Mesenchymal stem cell (in vitro differentiated cells and primary cell): ENCODE measurements around the gene ARMC9.
"Not testable (repeated sequence)": the region's sequence is repeated elsewhere in the genome, so short reads cannot be mapped to it uniquely, and the experiment has no call there.

Experiments
- DNase-seq: peaks from one replicate; pipeline ENCODE4 v3.0.0-alpha.2; 2013
- H2AFZ ChIP-seq: one replicate; pipeline ENCODE4 v1.6.1; 2013; ENCODE audit warnings: low read depth, mild to moderate bottlenecking, control low read depth, inconsistent platforms, low read length, moderate library complexity
- H2AK5ac ChIP-seq: 2 replicates; pipeline ENCODE4 v1.6.1; 2013; ENCODE audit warnings: low read length, moderate library complexity, mild to moderate bottlenecking, inconsistent platforms; ENCODE audit not compliant: severe bottlenecking
- H2BK120ac ChIP-seq: one replicate; pipeline ENCODE4 v1.6.1; 2013; ENCODE audit warnings: low read depth, mild to moderate bottlenecking, inconsistent platforms, low read length, moderate library complexity
- H2BK12ac ChIP-seq, 2 experiments: one replicate each; pipeline ENCODE4 v1.6.1; 2013; ENCODE audit warnings: inconsistent platforms in 2 of 2, low read length in 2 of 2, mild to moderate bottlenecking in 2 of 2, moderate library complexity in 2 of 2, control low read depth in 1 of 2
- H2BK15ac ChIP-seq: one replicate; pipeline ENCODE4 v1.6.1; 2013; ENCODE audit warnings: mild to moderate bottlenecking, low read depth, inconsistent platforms; ENCODE audit not compliant: poor library complexity, severe bottlenecking
- H2BK5ac ChIP-seq: 2 replicates; pipeline ENCODE4 v1.6.1; 2013; ENCODE audit warnings: low read depth, mild to moderate bottlenecking, low read length, control low read depth, inconsistent platforms; ENCODE audit not compliant: poor library complexity, severe bottlenecking
- H3K14ac ChIP-seq, 2 experiments: one replicate each; pipeline ENCODE4 v1.6.1; 2013; ENCODE audit warnings: inconsistent platforms in 2 of 2, low read length in 2 of 2, control low read depth in 1 of 2, mild to moderate bottlenecking in 1 of 2, moderate library complexity in 1 of 2
- H3K18ac ChIP-seq, 2 experiments: one replicate each; pipeline ENCODE4 v1.6.1; 2013; ENCODE audit warnings: inconsistent platforms in 2 of 2, low read length in 2 of 2, control low read depth in 1 of 2, low read depth in 1 of 2, mild to moderate bottlenecking in 1 of 2
- H3K23ac ChIP-seq, 2 experiments: one replicate each; pipeline ENCODE4 v1.6.1; 2013; ENCODE audit warnings: inconsistent platforms in 2 of 2, low read length in 2 of 2, mild to moderate bottlenecking in 2 of 2, moderate library complexity in 2 of 2, control low read depth in 1 of 2
- H3K27ac ChIP-seq: 2 replicates; pipeline ENCODE4 v1.5.1; 2013; ENCODE audit warnings: mild to moderate bottlenecking, moderate library complexity, low read length, control low read depth, inconsistent platforms; ENCODE audit not compliant: poor library complexity, severe bottlenecking
- H3K27me3 ChIP-seq, 2 experiments: 2 replicates each; pipeline versions ENCODE4 v1.6.1 to v1.7.0; 2013; ENCODE audit warnings: low read length in 2 of 2, mild to moderate bottlenecking in 2 of 2, moderate library complexity in 2 of 2, control low read depth in 1 of 2, inconsistent platforms in 1 of 2; ENCODE audit not compliant: control insufficient read depth in 1 of 2, insufficient read depth in 1 of 2
- H3K36me3 ChIP-seq, 2 experiments: 2 replicates each; pipeline versions ENCODE4 v1.6.1 to v1.7.0; 2013; ENCODE audit warnings: low read length in 2 of 2, control low read depth in 1 of 2, inconsistent platforms in 1 of 2, low read depth in 1 of 2, mild to moderate bottlenecking in 1 of 2; ENCODE audit not compliant: insufficient read depth in 2 of 2, control insufficient read depth in 1 of 2
- H3K4ac ChIP-seq, 2 experiments: one replicate each; pipeline ENCODE4 v1.6.1; 2013; ENCODE audit warnings: inconsistent platforms in 2 of 2, low read length in 2 of 2, mild to moderate bottlenecking in 2 of 2, moderate library complexity in 2 of 2, control low read depth in 1 of 2, low read depth in 1 of 2
- H3K4me1 ChIP-seq: 2 replicates; pipeline ENCODE4 v1.6.1; 2013; ENCODE audit warnings: low read depth, low read length, control low read depth; ENCODE audit not compliant: control insufficient read depth, insufficient read depth
- H3K4me2 ChIP-seq: 2 replicates; pipeline ENCODE4 v1.6.1; 2013; ENCODE audit warnings: low read length, mild to moderate bottlenecking, inconsistent platforms; ENCODE audit not compliant: poor library complexity, severe bottlenecking
- H3K4me3 ChIP-seq, 2 experiments: 2 replicates each; pipeline versions ENCODE4 v1.5.1 to v1.7.0; 2013; ENCODE audit warnings: low read length in 2 of 2, mild to moderate bottlenecking in 2 of 2, control low read depth in 1 of 2, low read depth in 1 of 2; ENCODE audit not compliant: insufficient read depth in 1 of 2
- H3K79me1 ChIP-seq: replicated peaks from 2 replicates; pipeline ENCODE4 v1.6.1; 2013; ENCODE audit warnings: mild to moderate bottlenecking, control low read depth, low read length, inconsistent platforms; ENCODE audit not compliant: poor library complexity, severe bottlenecking
- H3K9ac ChIP-seq: 2 replicates; pipeline ENCODE4 v1.7.0; 2013; ENCODE audit warnings: mild to moderate bottlenecking, low read length, moderate library complexity
- H3K9me3 ChIP-seq: 2 replicates; pipeline ENCODE4 v1.7.0; 2013; ENCODE audit warnings: mild to moderate bottlenecking, low read length; ENCODE audit not compliant: control insufficient read depth
- H4K8ac ChIP-seq: one replicate; pipeline ENCODE4 v1.6.1; 2013; ENCODE audit warnings: inconsistent platforms, mild to moderate bottlenecking, low read length, moderate library complexity
- H4K91ac ChIP-seq: one replicate; pipeline ENCODE4 v1.6.1; 2013; ENCODE audit warnings: mild to moderate bottlenecking, low read length, inconsistent platforms
- WGBS: methylation state at CpG from one replicate; pipeline ENCODE4 v1.1.7; 2013; ENCODE audit warnings: mixed read lengths; 5-methylcytosine and 5-hydroxymethylcytosine counted together

The ARMC9 gene

DNA sequence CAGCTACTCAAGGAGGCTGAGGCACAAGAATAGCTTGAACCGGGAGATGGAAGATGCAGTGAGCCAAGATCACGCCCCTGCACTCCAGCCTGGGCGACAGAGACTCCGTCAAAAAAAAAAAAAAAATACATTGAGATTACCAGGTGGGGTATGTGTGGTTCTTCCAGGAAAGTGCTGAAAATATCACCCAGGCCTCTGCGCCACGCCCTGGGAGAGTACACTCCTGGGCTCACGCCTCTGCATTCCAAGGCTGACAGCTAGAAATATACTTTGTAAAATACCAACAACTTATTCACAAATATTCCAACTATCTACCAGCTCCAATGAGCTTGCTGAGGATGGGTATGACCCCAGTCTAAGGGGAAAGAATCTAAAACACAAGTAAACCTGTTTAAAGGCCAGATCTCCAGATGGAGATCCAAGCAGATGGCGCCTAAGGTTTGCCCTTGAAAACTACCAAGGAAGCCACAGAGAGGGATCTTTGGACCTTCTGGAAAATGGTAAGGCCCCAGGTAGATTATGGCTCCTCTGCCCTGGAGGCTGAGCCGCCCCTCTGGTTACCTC lies 175.4 kb downstream of the ARMC9 start:
- Histone ChIP-seq H3K27ac (no peak overlapping the region), H3K4ac (no peak overlapping the region), H3K79me1 (no peaks in the 10 kb centered on the region), H3K18ac (no peak overlapping the region), H3K36me3 (peaks cover 24 to 31% of the 10 kb centered on the region in 2 experiments), H2AFZ (no peak overlapping the region), H2BK15ac (no peak overlapping the region), H2AK5ac (no peak overlapping the region), H2BK12ac (no peak overlapping the region), H3K4me3 (no peak overlapping the region), H3K14ac (no peak overlapping the region), H3K9me3 (no peaks in the 10 kb centered on the region), H3K23ac (no peak overlapping the region), H3K4me1 (peaks cover 14% of the 10 kb centered on the region), H3K4me2 (no peak overlapping the region), H2BK5ac (no peak overlapping the region), H4K91ac (no peak overlapping the region), H2BK120ac (no peak overlapping the region), H4K8ac (no peak overlapping the region), H3K27me3 (peaks cover 0 to 2% of the 10 kb centered on the region in 2 experiments), H3K9ac (no peak overlapping the region)
- DNase-seq = no peak
- 98% methylated on average over 7 of the region's 9 CpGs for WGBS

GRCh38 chr2:231374771-231375170 lies 176.3 kb downstream of the ARMC9 start:
- 97% methylated on average over 2 of the region's 2 CpGs for WGBS
- H3K4me3 ChIP-seq = no peak overlapping the region

DNA sequence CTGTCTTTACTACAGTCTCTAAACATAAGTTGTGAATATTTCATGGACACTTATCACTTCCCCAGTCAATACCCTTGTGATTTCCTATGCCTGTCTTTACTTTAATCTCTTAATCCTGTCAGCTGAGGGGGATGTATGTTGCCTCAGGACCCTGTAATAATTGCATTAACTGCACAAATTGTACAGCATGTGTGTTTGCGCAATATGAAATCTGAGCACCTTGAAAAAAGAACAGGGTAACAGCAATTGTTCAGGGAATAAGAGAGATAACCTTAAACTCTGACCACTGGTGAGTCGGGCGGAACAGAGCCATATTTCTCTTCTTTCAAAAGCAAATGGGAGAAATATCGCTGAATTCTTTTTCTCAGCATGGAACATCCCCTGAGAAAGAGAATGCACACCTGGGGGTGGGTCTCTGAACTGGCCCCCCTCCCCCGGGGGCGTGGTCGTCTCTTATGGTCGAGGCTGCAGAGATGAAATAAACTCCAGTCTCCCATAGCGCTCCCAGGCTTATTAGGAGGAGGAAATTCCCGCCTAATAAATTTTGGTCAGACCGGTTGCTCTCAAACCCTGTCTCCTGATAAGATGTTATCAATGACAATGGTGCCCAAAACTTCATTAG lies 177.7 kb downstream of the ARMC9 start:
- H3K23ac ChIP-seq, H3K9me3 ChIP-seq, H4K8ac ChIP-seq, H2BK12ac ChIP-seq, H3K27me3 ChIP-seq, H3K4me3 ChIP-seq, H3K9ac ChIP-seq, H3K79me1 ChIP-seq, H3K4me1 ChIP-seq, H2BK120ac ChIP-seq, H2AFZ ChIP-seq, H3K18ac ChIP-seq, H2BK15ac ChIP-seq, H4K91ac ChIP-seq, H3K14ac ChIP-seq, H2AK5ac ChIP-seq, DNase-seq, H3K4ac ChIP-seq, H2BK5ac ChIP-seq, H3K27ac ChIP-seq, H3K4me2 ChIP-seq: not testable (repeated sequence)
- H3K36me3 ChIP-seq = peaks cover 16 to 18% of the 10 kb centered on the region in 2 experiments
- WGBS = 38% methylated on average over 7 of the region's 11 CpGs

More at GRCh38 chr2:231374771-231375170, 176.3 kb downstream of the ARMC9 start:
- Histone ChIP-seq H3K9ac (no peak overlapping the region), H4K91ac (no peak overlapping the region), H3K9me3 (no peaks in the 10 kb centered on the region), H2AK5ac (no peak overlapping the region), H2AFZ (no peak overlapping the region), H3K18ac (no peak overlapping the region), H3K4ac (no peak overlapping the region), H2BK12ac (no peak overlapping the region), H2BK15ac (no peak overlapping the region), H3K27me3 (peaks cover 0 to 2% of the 10 kb centered on the region in 2 experiments), H3K23ac (no peak overlapping the region), H3K27ac (no peak overlapping the region), H3K4me1 (peaks cover 14% of the 10 kb centered on the region), H3K36me3 (peaks cover 23 to 29% of the 10 kb centered on the region in 2 experiments), H3K14ac (no peak overlapping the region), H3K79me1 (no peaks in the 10 kb centered on the region), H2BK5ac (no peak overlapping the region), H3K4me2 (no peak overlapping the region), H2BK120ac (no peak overlapping the region), H4K8ac (no peak overlapping the region)
- DNase-seq = no peak

DNA sequence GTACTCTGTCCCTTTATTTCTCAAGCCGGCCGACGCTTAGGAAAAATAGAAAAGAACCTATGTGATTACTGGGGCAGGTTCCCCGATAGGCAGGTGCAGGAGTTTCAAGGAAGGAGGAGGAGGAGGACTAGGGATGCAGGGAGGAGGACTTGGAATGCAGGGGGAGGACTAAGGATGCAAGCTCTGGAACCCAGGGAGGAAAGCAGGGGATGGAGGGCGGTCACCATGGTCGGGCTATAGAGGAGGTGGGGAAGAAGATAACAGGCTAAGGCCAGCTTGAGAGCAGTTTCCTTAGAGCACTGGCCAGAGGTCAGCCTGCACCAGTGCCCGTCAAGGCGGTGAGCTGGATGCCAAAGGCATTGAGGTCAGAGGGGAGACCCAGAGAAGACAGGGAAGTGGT lies 178.4 kb downstream of the ARMC9 start:
- H3K9me3 ChIP-seq = no peaks in the 10 kb centered on the region
- H3K4me3 ChIP-seq = no peak overlapping the region
- 40% methylated on average over 8 of the region's 8 CpGs for WGBS
- H2BK5ac ChIP-seq = no peak overlapping the region
- no peak overlapping the region for H2BK120ac ChIP-seq
- no peak overlapping the region for H4K91ac ChIP-seq
- H4K8ac ChIP-seq = no peak overlapping the region
- no peak overlapping the region for H3K18ac ChIP-seq
- H3K23ac ChIP-seq = no peak overlapping the region
- no peak overlapping the region for H3K14ac ChIP-seq
- H3K4me2 ChIP-seq = no peak overlapping the region
- H3K27me3 ChIP-seq = peaks cover 0 to 2% of the 10 kb centered on the region in 2 experiments
- peaks cover 7% of the 10 kb centered on the region for H3K4me1 ChIP-seq
- H2BK15ac ChIP-seq = no peak overlapping the region
- DNase-seq = no peak
- peaks cover 8 to 15% of the 10 kb centered on the region in 2 experiments for H3K36me3 ChIP-seq
- no peaks in the 10 kb centered on the region for H3K79me1 ChIP-seq
- no peak overlapping the region for H2BK12ac ChIP-seq
- H2AK5ac ChIP-seq = no peak overlapping the region
- no peak overlapping the region for H3K4ac ChIP-seq
- no peak overlapping the region for H3K27ac ChIP-seq
- no peak overlapping the region for H3K9ac ChIP-seq
- H2AFZ ChIP-seq = no peak overlapping the region
